ENCODE data around the gene CHST8. TPM values are rescaled to one million over a fixed set of nuclear protein-coding genes. Genes with fewer than 3 reads are reported as not detected.
"Not testable (repeated sequence)": the region's sequence is repeated elsewhere in the genome, so short reads cannot be mapped to it uniquely, and the experiment has no call there.

The CHST8 gene
- total RNA-seq, 1 donor from 2014 or later: not detected

- Histone ChIP-seq H3K27me3 (ENCODE audit: control insufficient read depth, insufficient read depth, low read length) (no peaks in the 10 kb centered on the region), H3K4me3 (ENCODE audit: low read depth, low read length) (no peak overlapping the region), H3K36me3 (ENCODE audit: control insufficient read depth, insufficient read depth, low read length) (no peaks in the 10 kb centered on the region)
- no peak for DNase-seq (ENCODE audit: low read depth)
- TF ChIP-seq CTCF (IDR thresholded peaks at IDR 0.05; ENCODE audit: insufficient read depth, low read length, poor library complexity, severe bottlenecking): no peak
Measured at GRCh38 chr19:33815380-33816340, 193.9 kb downstream of the CHST8 start.

GRCh38 chr19:33818411-33818810 lies 196.7 kb downstream of the CHST8 start:
- H3K36me3 ChIP-seq (ENCODE audit: control insufficient read depth, insufficient read depth, low read length): no peaks in the 10 kb centered on the region
- no peak overlapping the region for H3K4me3 ChIP-seq (ENCODE audit: low read depth, low read length)
- TF ChIP-seq CTCF (IDR thresholded peaks at IDR 0.05; ENCODE audit: insufficient read depth, low read length, poor library complexity, severe bottlenecking): no peak
- H3K27me3 ChIP-seq (ENCODE audit: control insufficient read depth, insufficient read depth, low read length): no peaks in the 10 kb centered on the region
- DNase-seq (ENCODE audit: low read depth): no peak

GRCh38 chr19:33819078-33819477 lies 197.3 kb downstream of the CHST8 start:
- not testable (repeated sequence) for H3K27me3 ChIP-seq (ENCODE audit: control insufficient read depth, insufficient read depth, low read length); H3K36me3 ChIP-seq (ENCODE audit: control insufficient read depth, insufficient read depth, low read length); H3K4me3 ChIP-seq (ENCODE audit: low read depth, low read length); DNase-seq (ENCODE audit: low read depth)

- no peak for TF ChIP-seq CTCF (IDR thresholded peaks at IDR 0.05; ENCODE audit: insufficient read depth, low read length, poor library complexity, severe bottlenecking)
- Histone ChIP-seq H3K36me3 (ENCODE audit: control insufficient read depth, insufficient read depth, low read length) (no peaks in the 10 kb centered on the region), H3K4me3 (ENCODE audit: low read depth, low read length) (no peak overlapping the region), H3K27me3 (ENCODE audit: control insufficient read depth, insufficient read depth, low read length) (no peaks in the 10 kb centered on the region)
- no peak for DNase-seq (ENCODE audit: low read depth)
Measured at GRCh38 chr19:33819506-33819879, 197.7 kb downstream of the CHST8 start.

- no peaks in the 10 kb centered on the region for H3K27me3 ChIP-seq (ENCODE audit: control insufficient read depth, insufficient read depth, low read length)
- peak overlapping the region; percentile 21 for H3K4me3 ChIP-seq (ENCODE audit: low read depth, low read length)
- H3K36me3 ChIP-seq (ENCODE audit: control insufficient read depth, insufficient read depth, low read length): no peaks in the 10 kb centered on the region
- no peak for DNase-seq (ENCODE audit: low read depth)
- no peak for TF ChIP-seq CTCF (IDR thresholded peaks at IDR 0.05; ENCODE audit: insufficient read depth, low read length, poor library complexity, severe bottlenecking)
Measured at GRCh38 chr19:33819880-33820781, 198.4 kb downstream of the CHST8 start.

GRCh38 chr19:33821871-33822270 lies 200.1 kb downstream of the CHST8 start:
- Histone ChIP-seq H3K27me3 (ENCODE audit: control insufficient read depth, insufficient read depth, low read length) (no peaks in the 10 kb centered on the region), H3K36me3 (ENCODE audit: control insufficient read depth, insufficient read depth, low read length) (no peaks in the 10 kb centered on the region), H3K4me3 (ENCODE audit: low read depth, low read length) (no peak overlapping the region)
- TF ChIP-seq CTCF (IDR thresholded peaks at IDR 0.05; ENCODE audit: insufficient read depth, low read length, poor library complexity, severe bottlenecking): no peak
- DNase-seq (ENCODE audit: low read depth): no peak

Measured in kidney epithelial cell (primary cell).